GM12872 (cell line): Measurements from ENCODE around the gene IGF1R.

Experiments used
- CTCF ChIP-seq: IDR thresholded peaks from 3 replicates; pipeline ENCODE4 v1.5.1; 2011; ENCODE audit warnings: low read depth, mild to moderate bottlenecking, low read length, moderate library complexity; ENCODE audit not compliant: insufficient read depth

Gene IGF1R

GRCh38 chr15:98883478-98883877 lies 235.1 kb downstream of the IGF1R start:
- no peak for TF ChIP-seq CTCF

DNA sequence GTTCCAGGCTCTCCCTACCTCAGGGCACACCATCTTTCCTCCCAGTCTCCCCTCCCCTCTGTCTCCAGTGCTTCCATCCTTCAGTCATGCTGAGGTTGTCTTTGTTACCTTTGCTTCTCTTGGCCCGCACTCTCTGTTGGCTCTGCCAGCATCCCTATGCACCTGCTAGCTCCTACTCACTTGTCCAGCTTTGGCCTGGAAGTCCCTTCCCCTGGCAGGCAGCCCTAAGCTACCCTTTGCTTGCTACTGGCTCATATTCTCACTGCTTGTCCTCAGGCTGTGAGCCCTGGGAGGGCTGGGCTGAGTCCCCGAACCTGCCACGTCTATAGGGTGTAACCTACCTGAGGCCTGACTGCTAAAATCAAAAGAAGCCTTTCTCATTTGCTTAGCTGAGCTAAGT lies 236.6 kb downstream of the IGF1R start:
- no peak for TF ChIP-seq CTCF

DNA sequence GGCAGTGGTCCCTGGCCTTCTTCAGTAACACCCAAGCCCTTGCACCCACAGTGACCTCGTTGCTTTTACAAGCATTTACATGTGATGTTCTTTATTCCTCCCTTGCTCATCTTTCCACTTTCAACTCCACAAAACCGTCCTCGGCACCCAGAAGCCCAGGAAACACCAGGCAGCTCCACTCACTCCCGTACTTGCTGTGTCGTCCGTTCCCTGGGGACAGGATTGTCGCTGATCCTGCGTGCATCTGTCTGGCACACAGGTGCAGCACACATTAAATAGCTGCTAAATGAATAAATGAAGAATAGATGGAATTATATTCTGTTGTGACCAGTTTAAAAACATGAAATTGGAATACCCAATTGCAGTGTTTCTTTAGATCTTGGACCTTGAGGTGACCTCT lies 239.6 kb downstream of the IGF1R start:
- no peak for TF ChIP-seq CTCF

DNA sequence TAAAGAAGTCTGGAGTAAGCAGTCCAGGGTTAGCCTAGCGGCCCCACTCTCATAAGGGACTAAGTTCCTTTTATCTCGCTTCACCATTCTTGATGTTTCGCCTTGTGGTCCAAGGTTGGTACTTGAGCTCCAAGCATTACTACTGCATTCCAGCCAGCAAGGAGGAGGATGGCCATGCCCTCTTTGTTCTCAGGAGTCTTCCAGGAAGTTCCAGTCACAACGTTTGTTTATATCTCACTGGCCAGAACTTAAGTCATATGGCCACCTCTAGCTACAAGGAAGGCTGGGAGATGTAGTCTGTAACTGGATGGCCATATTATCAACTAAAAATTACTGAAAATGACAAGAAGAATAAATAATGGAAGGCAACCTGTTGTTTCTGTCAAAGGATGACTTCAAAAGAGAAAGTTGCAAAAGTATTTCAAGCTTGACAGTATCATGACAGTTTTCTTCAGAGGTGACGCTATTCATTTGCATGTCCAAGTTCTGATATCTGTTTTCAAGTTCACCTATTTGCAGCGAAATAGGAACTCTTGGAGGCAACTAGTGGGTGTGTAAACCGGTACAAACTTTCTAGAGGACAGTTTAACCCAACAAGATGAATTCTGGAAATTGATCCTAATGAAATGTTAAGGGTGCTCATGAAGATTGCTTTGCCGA lies 240.6 kb downstream of the IGF1R start:
- no peak for TF ChIP-seq CTCF

GRCh38 chr15:98889930-98890695 lies 241.8 kb downstream of the IGF1R start:
- TF ChIP-seq CTCF, result no peak

- TF ChIP-seq CTCF, result no peak
These were observed 243.0 kb downstream of the IGF1R start for GRCh38 chr15:98891301-98891700.

DNA sequence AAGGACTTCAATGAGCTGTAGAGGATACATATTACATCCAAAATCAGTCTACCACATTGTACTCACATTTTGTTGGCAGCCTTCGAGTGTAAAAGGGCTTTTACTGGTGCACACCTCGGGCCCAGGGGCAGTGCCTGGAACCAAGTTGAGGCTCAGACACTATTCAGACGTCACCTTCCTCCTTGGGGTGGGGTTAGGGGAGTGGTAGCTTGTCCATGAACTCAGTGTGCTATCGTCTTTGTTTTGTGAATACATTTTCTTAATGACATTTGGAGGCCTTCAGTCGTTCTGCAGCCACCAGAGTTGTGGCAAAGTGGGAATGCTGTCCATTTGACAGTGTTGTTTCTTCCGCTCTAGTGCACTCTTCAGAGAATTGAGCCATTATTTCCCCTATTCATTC lies 245.1 kb downstream of the IGF1R start:
- TF ChIP-seq CTCF, result no peak
